HG03432 (cell line): ENCODE data around the gene RBFOX1.

Source experiments
- ATAC-seq: cut with Tn5 transposase; IDR thresholded peaks from one replicate; pipeline ENCODE4 v1.9.1; 2021; ENCODE audit warnings: mild to moderate bottlenecking, moderate library complexity; ENCODE audit not compliant: unreplicated experiment

Gene RBFOX1

GRCh38 chr16:7372095-7372494 lies 39.5 kb downstream of the RBFOX1 start:
- ATAC-seq, result no peak

DNA sequence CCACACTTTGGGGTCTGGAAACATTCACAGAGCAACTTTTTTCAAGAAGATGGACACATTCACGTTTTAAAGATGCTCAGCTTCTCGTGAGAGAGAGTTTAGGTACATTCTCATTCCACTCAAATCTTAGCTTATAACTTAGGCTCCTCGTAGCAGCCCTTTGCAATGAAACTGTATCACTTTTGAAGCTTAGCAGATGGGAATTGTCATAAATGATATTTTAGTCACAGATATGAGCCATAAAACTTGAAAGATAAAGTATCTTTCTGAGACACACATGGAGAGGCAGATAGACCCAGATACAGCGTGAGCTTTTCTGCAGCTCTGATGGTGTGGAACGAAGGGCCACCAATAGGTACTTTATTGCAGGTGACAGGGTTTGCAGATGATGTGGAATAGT lies 41.1 kb downstream of the RBFOX1 start:
- no peak for ATAC-seq

DNA sequence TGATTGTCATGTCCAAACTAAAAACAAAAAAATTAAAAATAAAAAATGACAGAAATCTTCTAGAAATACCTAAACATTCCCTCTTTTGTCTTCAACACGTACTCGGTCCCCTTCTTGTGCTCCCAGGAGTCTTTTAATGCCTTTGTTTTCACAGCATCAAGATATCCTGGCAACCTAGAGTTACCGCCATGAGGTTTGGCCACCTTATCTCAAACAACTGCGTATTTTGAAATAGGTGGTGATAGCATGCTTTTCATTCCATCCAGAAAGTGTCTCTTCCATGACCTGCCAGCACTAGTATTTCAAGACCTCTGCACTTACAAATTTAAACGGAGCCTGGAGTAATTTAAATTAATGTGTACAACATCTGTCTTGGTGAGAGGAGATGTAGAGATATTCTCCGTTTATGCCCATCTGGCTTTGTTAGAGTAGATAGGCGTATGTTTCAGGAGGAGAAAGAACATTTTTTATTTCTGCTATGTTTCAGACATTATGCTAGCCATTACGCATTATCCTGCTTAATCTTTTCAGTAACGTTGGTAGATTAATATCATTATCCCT lies 42.0 kb downstream of the RBFOX1 start:
- ATAC-seq, result no peak

GRCh38 chr16:7376227-7376626 lies 43.6 kb downstream of the RBFOX1 start:
- ATAC-seq, result no peak

DNA sequence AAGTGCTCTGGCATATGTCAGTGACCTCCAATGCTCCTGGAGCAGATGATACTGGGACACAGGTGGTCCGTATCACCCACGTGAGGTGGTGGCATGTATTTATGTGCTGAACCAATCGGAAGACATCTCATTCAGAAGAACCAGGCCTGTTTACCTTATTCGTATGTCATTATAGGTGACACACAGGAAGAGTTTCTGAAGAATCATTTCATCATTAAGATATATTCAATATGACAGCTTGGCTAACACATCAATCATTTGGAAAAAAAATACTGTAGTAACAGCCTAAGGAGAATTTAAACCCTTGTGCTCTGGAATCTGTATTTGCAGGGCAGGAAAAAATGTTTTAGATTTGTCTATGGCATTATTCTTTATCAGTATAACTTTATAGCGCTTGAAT lies 44.6 kb downstream of the RBFOX1 start:
- ATAC-seq, result no peak

GRCh38 chr16:7378024-7378695 lies 45.5 kb downstream of the RBFOX1 start:
- no peak for ATAC-seq

GRCh38 chr16:7380441-7380840 lies 47.8 kb downstream of the RBFOX1 start:
- ATAC-seq, result no peak

GRCh38 chr16:7380911-7381310 lies 48.3 kb downstream of the RBFOX1 start:
- no peak for ATAC-seq

DNA sequence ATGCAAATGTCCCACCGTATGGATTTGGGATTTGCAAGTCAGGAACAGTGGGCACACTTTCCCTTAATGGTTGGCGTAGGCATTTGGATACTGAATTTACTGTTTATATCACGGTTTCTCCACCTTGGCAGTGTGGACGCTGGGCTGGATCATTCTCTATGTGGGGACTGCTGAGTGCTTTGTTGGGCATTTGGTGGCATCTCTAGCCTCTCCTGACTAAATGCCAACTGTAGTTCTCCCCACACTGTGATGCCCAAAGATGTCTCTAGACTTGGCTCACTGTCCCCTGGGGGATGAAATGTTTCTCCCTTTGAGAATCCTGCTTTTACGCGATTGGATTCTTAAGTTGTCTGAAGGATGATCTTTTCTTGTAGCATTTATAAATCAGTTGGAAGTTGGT lies 49.0 kb downstream of the RBFOX1 start:
- ATAC-seq, result no peak

- ATAC-seq, result no peak
Observed at GRCh38 chr16:7382521-7382920, 49.9 kb downstream of the RBFOX1 start.

DNA sequence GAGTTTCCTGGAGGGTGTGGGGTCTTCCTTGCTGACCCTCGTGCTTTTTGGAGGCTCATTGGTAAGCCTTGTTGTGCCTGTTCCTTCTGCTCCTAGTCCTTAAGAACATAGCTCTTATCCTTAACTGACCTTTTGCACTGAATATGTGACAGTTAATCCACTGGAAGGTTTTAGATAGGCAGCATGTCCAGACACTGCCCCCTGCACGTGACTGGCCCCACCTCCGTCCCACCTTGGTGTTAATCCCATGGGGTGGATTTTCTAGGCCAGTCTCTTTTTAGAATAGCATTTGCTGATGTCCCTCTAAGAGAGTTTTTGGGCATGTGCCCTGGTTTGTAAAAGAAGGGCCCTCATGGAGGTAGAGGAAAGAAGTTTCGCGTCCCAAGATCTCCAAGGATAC lies 58.3 kb downstream of the RBFOX1 start:
- no peak for ATAC-seq

GRCh38 chr16:7391694-7392093 lies 59.0 kb downstream of the RBFOX1 start:
- no peak for ATAC-seq

GRCh38 chr16:7392206-7392605 lies 59.6 kb downstream of the RBFOX1 start:
- no peak for ATAC-seq

DNA sequence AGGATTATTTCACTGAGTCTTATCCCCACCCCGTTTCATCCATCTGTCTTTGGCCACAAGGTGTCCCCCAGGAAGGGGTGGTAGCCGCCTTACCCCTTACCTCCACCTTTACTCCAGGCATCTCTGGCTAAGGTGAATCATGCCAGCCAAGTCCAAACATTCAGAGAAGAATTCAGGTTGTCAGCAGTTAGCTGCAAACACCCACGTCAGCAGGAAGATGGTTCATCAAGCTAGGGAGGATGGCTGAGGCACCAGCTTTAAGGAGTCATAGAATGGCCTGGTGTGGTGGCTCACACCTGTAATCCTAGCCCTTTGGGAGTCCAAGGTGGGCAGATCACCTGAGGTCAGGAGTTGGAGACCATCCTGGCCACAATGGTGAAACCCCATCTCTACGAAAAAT lies 61.0 kb downstream of the RBFOX1 start:
- ATAC-seq, result no peak

DNA sequence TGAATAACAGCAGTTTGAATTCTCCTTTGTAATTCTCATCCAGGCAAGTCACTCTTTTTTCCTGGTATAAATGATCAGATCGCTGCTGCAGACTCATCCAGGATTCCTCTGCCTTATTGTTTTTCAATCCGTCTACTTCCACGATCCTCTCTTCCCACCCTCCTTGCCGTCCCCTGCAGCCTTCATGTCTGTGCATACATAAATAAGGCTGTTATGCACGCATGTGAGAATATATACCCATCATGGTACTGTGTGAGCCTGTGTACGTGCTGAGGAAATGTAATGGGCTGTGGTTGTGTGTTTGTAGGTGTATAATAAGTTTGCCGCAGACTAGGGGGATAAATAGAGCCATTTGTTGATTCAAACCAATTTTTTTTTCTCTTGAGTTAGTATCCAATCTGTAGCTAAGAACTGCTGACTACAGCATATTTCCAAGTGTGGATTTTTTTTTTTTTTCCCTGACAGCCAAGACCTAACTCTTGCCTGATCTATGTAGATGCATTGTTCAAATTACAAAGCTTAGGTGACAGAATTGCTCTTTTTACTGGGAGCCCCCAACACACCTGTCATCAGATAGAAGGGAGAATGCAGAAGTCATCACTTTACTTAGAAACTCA lies 62.2 kb downstream of the RBFOX1 start:
- no peak for ATAC-seq

DNA sequence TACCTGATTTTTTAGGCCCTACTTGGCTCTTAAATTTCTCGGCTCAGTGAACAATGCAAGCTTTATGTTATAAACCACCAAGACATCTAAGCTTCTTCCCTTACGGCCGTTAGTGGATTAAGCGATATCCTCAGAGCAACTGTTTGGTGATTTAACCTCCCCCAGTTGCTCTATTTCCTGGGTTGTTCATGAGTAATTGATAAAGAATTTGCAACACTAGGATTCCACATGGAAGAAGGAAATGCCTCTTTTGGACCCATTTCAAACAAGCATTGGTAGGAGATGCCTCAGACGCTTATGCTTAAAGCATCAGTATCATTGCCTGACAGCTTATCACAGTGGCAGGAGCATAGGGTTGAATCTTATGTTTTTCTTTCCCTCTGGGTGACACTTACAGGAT lies 65.3 kb downstream of the RBFOX1 start:
- ATAC-seq, result no peak

DNA sequence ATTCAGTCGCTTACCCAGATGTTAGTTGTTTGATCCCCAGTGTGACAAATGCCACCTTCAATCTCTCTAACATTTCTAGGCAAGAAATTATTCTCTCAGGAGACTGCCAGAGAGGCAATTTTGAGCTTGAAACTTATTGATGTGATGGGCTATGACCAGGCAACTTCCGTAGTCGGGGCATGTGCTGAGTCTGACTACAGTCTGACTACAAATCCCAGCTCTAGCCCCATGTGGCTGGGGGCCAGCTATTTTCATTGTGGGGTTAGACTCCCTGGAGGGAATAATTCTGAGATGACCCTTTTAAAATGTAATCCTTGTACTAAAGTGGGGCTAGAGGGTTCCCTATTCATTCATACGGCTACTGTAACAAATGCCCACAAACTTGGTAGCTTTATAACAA lies 65.9 kb downstream of the RBFOX1 start:
- no peak for ATAC-seq

GRCh38 chr16:7399296-7399695 lies 66.7 kb downstream of the RBFOX1 start:
- ATAC-seq, result no peak

DNA sequence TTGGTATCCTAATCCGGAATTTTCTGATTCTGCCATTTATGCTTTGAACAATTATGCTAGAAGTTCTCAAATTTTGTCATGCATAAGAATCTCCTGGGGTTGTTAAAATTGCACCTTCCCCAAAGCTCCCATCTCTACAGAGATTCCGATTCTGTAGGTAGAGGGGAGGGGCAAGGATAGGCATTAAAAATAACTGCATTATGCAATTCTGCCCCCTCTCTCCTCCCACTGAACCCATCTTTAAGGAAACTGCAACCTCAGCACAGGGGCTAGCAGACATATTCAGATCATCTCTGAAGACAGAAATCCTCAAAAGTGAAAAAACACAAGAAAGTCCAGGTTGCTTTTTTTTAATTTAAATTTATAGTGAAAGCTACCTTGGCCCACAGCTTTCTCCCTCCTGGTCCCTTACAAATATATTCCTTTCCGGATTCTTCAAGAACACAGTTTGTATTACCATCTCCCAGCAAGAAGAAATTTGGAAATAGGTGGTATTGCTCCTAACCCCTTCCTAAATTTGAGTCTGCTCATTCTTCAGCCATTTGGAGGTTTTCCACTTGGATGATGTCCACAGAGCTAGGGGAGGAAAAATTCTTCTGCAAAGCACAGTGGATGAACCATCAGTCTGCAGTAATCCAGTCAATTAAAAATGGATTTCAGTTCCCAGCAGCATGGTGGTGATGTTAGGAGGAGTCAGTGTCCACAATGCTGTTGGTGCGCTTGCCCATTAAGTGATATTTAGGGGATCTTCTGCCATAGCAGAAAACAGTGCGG lies 67.7 kb downstream of the RBFOX1 start:
- ATAC-seq, result no peak

GRCh38 chr16:7404217-7404616 lies 71.6 kb downstream of the RBFOX1 start:
- ATAC-seq, result no peak

GRCh38 chr16:7405166-7405565 lies 72.5 kb downstream of the RBFOX1 start:
- no peak for ATAC-seq
